GM21529 (cell line): ENCODE results near the gene HSD11B2.
"Not testable (repeated sequence)": the region's sequence is repeated elsewhere in the genome, so short reads cannot be mapped to it uniquely, and the experiment has no call there.

ENCODE experiments used
- ATAC-seq: cut with Tn5 transposase; IDR thresholded peaks from one replicate; pipeline ENCODE4 v1.9.1; 2021; ENCODE audit not compliant: unreplicated experiment

The HSD11B2 gene

DNA sequence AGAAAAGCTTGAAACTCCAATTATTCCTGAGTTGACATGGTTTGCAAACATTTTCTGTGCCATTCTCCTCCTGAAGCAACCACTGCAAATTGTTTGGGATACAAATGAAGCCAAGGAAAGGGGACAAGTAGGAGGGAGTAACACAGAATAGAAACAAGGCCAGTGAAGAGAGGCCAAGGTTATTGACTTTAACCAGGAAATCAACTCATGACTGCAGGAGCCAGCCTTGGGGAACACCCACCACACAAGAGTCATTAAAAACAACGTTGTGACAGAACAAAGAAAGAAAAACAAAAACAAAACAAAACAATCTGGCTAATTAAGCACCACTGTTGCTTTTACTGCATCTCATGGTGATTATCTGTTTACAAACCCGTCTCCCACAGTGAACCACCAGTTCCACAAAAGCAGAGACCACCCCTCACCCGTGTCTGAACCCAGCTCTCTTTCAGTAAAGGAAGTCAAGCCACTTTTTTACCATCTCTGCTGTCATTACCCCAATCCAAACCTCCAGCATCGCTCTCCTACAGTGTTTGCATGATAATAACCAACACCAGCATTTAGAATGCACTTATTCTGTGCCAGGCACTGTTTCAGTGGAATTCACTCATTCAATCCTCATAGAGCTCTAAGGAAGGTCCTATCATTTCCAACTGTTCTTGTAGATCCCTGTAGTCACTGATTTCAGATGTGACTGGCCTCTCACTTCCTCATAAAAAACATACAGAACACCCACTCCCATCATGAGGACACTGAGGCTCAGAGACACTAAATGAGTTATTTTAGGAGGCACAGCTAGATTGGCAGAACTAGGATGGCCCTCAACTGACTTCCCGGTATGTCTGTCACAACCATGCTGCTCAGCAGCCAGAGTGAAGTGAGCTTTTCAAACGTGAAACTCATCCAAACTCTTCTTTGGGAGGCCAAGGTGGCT is 16.7 kb upstream of the HSD11B2 start:
- ATAC-seq, result no peak

DNA sequence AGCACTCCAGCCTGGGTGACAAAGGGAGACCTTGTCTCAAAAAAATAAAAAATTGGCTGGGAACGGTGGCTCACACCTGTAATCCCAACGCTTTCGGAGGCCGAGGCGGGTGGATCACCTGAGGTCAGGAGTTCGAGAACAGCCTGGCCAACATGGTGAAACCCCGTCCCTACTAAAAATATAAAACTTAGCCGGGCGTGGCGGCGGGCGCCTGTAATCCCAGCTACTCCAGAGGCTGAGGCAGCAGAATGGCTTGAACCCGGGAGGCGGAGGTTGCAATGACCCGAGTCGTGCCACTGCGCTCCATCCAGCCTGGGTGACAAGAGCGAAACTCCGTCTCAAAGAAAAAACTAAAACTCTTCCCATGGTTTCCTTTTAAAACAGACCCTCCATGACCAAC is 15.5 kb upstream of the HSD11B2 start:
- ATAC-seq, result not testable (repeated sequence)

DNA sequence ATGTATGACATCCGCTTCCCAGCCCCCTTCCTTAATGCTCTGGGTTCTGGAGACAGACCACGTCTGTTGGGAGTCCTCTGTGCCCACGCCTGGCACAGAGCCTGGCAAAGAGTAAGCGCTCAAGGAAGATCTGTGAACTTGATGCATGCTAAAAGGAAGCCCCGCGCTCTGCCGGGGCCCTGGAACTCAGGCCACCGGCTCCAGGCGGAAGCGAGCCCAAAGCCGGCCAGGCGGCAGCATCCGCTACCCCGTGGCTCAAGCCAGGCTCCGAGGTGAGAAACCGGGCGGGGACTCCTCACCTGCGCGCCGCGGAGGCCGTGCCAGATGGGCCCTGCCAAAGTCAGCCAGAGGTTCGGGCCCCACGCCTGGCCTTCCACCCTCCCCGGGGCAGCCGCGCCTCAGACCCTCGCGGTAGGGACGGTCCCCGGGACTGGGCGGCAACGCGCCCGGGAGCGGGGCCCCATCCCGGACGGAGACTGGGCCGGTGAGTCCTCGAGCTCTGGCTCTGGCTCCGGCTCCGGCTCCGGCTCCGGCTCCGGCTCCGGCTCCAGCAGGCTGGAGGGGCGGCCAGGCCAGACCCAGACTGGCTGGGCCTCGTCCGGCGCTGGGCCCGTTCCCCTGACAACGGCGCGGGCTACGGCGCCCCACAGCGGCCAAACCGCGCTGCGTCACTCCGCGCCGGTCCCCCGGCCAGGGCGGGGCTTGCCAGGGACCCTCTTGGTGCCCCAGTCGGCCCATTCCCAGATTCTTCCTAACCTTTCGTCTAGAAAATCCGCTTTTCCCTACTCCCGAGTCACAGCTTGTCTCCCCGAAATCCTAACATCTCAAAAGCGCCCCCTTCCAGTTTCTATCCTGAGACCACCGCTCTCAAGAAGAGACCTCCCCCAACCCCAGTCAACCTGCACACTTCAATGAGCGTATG is 14.8 kb upstream of the HSD11B2 start, which contains the start of gene ZDHHC1:
Gene ZDHHC1, minus strand, starts transcription at position 606 of the 922 bp plus-strand sequence. CDS start 8,702 bp downstream, outside the sequence.
- ATAC-seq, result peak; percentile 74

DNA sequence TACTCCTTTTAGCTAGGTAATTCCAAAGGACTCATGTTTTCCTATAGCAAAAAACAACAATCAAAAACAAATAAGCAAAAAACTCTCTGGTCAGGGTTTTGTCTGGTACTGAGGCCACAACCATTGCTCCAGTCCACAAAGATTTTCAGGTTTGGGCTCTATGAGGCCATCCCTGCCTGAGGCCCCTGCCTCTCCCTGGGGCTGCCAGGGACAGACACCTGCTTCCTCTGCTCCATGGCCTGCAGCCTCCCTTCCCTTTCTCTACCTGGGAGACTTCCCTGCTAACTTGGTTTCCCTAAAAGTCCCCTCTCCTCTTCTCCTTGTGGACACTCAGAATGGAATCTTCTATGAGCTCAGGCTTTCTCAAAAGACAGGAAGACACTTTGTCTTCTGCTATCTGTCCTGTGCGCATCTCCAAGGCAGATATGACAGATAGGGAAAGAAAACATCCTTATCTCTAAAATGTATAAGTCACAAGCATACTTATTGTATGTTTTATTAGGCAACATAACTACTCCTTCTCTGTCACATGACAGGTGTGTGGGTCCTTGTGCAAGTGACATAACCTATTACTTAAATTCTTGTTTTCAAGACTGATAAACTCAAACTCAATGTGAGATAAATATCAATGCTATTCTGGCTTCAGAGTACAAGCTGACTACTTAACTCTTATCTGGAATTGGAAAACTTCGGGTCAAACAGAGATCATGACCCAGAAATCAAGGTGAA is 13.4 kb upstream of the HSD11B2 start:
- ATAC-seq, result no peak

DNA sequence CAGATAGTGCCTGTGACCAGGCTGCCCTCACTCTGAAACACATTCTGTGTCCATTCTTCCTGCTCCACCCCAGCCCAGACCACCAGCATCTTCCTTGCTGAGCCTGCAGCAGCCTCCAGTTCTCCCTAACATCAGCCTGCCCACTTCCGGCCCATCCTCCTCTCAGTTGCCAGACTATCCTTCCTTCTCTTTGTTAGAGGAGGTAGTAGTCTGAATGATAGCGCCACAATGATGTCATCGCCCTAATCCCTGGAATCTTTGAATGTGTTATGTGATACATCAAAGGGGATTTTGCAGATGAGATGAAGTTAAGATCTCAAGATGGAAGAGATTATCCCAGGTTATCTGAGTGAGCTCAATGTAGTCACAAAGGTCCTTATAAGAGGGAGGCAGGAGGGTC is 11.4 kb upstream of the HSD11B2 start:
- ATAC-seq, result no peak

DNA sequence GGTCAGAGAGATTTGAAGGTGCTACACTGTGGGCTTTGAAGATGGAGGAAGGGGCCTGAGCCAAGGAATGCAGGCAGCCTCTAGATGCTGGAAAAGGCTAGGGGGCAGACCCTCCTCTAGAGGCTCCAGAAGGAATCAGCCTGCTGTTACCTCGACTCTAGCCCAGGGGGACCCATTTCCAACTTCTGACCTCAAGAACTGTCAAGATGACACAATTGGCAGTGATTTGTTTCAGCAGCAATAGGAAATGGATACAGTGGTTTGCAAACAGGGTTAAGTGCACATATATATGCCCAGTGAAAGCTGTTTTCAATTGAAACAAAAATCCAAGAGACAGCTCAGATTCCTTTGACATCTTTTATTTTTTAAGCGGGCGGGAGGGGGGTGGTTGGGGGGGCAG is 11.0 kb upstream of the HSD11B2 start:
- ATAC-seq, result no peak

DNA sequence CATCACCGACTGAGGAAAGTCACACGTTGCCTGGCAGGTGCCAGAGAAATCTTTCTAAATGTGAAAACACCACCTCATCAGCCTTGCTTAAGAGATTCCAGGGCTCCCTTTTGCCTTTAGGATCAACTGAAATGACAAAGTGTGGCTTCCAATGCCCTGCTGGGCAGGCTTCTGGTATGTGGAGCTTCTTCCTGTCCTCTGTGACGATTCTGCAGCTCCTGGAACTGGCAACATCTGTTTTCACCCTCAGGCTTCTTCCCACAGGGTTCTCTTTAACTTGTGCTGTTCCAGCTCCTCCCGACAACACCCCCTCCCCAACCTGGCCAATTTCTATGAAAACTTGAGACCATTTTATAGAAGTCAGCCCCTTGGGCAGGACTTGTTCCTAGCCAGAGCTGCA is 9.9 kb upstream of the HSD11B2 start:
- no peak for ATAC-seq

DNA sequence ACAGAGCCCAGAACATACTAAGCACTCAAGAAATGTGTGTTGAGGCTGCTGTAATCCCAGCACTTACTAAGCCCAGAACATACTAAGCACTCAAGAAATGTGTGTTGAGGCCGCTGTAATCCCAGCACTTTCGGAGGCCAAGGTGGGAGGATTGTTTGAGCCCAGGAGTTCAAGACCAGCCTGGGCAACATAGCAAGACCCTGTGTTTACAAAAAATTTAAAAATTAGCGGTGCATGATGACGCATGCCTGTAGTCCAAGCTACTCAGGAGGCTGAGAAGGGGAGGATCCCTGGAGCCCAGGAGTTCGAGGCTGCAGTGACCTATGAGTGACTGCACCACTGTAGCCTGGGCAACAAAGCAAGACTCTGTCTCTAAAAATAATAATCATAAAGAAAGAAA is 7.9 kb upstream of the HSD11B2 start:
- ATAC-seq, result no peak

DNA sequence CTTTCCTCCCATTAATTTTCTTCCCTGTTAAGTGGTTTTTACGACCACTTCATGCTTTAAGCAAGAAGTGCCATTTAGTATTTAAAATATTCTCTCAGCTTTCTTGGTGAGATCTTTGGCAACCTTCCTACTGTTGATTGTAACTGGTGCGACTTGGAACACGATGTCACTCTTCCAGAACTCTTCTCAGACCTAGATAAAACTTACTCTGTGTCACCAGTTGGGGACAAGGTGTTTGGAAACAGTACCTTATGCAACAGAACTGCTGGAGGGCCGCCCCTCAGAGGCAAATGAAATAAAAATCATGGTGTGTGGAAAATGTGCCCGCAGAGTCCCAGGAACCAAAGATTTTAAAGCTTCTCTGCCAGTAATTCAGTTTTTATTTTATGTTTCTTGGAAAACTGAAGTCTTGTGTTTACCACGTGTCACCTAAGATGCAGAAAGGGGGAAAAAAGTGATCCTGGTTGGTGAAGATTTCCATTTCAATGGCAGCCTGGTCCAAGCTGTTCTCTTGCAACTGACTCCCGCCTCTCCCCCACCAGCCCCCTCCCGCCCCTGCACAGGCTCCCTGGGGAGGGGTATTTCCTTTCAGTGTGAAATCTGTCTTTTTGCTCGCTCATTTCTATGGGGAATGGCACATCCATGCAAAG is 7.2 kb upstream of the HSD11B2 start:
- no peak for ATAC-seq

DNA sequence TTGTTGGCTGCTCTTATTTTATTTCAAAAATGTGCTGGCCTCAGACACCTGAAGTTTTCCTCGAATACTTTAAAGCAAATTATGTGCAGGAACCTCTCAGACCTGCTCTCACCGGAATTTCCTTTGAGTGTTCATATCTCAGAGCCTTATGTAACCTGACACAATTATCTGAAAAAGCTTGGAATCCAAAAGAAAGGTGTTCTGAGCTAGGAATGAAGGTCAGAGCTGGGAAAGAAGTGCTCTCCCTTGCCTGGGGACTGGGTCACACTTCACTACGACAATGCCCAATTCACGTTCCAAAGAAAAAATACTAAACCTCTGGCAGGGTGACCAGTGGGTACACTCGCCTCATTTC is 6.7 kb upstream of the HSD11B2 start:
- no peak for ATAC-seq

DNA sequence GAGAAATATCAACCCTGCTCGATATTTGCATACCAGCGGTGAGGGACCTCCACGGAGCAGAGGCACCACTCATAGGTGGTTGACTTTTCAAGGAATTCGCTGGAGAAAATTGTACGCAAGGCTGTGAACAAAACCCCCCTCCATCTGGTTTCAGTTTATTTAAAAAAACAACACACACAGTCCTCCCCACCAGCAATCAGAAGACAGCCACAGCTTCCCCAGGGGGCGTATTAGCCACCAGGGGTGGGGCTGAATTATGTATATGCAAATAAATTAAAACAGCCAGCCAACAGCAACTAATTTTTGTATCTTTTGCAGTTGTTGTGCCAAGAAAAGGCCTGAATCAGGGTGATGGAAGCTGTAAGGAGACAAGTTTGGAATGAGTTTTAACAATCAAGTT is 5.9 kb upstream of the HSD11B2 start:
- ATAC-seq, result no peak

DNA sequence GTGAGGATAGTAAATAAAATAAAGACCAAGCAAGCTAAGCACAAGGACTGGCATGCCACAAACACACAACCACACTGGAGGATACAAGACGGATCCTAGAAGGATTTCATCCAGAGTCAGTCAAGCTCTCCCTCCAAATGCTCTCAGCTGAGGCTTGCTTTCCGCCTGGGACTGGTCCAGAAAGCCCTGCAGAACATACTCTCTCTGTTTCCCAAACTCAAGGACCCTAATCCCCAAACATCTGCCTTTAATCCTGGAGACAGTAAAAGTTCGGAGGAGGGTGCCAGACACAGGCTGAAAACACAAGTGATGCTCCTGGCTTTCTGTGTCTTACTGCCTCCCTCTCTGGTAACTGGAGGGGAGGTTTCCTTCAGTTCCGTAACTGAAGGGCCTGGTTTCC is 5.3 kb upstream of the HSD11B2 start:
- no peak for ATAC-seq

DNA sequence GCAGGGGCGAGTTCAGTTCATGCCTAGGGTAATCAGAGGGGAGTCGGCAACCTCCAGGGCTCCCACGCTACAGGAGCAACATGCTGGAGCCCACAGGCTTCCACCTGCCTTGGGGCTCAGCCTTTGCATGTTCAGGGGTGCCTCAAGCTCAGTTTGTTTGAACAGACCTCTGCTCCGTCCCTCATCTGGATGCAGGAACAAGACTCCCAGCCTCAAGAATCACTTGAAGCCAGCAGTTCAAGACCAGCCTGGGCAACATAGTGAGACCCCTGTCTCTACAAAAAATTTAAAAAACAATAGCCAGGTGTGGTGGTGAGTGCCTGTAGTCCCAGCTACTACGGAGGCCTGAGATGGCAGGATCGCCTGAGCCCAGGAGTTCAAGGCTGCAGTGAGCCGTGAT is 4.9 kb upstream of the HSD11B2 start:
- no peak for ATAC-seq

DNA sequence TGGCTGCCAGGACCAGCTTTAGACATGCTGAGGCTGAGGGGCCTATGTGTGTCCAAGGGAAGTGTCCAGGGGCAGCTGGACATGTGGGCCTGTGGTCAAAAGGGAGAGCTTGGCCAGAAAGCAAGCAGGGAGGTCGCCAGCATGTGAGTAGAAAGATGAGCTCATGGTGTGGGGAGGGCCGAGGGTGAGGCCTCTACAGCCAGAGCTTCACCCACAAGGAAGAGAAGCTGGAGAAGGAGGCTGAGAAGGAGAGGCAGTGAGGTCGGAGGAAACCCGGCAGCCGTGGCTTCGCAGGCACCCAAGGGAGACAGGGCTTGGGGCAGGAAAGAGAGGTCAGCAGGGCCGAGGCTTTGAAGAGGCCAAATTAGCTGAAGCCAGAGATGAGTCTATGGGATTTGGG is 4.0 kb upstream of the HSD11B2 start:
- no peak for ATAC-seq

DNA sequence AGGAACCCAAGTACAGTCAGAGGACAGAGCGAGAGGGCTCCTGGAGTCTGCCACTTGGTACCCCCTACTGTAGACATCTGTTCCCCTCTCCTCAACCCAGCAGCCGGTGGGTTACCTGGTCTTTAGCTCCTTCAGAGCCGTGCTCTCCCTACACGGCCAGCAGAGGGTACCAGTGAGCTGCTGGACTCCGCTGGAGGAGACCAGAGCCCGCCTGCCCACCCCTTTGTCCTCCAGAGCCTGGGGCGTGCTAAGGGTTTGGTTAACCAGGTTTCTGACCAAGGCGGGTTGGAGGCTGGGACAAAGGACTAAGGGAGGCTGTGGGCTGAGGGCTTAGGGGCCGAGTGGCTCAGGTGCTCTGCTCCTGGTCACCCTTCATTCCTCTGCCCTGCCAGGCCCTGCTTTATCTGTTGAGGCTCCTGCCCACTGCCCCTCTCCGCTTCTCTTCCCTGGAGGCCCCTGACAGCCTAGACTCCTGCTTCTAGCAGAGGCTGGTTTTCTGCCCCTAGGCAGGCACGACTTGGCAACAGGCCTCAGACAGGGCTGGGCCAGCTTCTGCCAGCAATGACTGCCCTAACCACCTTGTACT is 2.7 kb upstream of the HSD11B2 start:
- ATAC-seq, result no peak

DNA sequence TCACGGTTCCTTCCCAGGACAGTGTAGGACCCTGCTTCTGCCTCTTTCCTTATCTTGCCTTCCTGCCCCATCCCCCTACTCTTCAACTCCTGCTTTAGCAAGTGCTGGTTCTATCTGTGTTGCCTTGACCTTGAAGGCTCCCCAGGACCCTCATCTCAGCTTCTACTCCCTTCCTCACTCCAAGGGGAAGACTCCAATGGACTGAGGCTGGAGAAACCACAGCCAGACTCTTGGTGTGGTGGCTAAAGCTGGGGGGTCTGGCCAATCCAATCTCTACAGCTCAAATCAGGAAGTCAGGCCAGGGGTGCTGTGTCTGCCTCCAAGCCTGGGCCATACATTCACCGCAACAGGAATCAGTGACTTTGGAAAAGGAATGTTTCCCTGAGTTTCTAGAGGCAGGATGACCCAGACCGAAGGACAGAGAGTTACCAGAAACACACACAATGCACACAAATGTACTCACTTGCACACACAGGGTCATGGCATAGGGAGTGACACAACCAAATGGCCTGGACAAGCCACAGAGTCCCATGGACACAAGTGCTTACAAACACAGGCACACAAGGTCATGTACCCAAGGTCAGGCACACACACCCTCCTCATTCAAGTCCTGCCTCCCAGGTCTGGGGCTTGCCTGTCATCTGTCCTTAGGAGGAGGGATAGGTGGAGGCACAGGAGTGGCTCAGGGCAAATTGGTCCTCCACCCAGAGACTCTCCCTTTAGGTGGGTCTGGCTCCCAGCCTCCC is 1.7 kb upstream of the HSD11B2 start:
- no peak for ATAC-seq

DNA sequence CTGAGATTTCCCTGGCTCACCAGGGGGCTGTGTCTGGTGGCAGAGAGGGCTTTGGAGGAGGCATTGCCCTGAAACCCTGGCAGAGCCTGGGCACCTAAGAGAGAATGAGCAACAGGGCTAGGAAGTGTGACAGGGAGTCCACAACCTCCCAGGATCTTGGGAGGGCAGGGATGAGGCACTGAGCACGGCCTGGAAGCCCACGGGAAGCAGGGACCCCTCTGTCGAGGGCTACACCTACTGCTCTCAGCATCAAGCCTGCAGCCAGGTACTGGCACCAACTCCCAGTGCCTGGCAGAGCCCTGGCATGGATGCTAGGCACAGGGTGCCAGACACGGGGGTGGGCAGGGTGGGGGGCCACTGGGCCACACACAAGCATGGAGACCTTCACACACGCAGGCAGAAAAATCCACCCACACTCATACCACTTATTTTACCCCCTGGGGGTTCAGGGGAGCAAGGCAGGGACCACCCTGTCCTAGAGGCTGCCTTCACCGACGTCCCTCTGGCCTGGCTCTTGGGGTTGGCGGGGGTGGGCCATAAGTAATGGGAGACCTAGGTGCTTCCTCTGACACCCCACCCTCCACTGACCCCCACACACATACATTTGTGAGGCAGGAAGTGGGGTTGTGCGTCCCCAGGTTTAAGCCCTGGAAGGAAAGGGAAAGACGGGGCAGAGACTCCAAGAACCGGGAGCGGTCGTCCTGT is 970 bp upstream of the HSD11B2 start:
- no peak for ATAC-seq

DNA sequence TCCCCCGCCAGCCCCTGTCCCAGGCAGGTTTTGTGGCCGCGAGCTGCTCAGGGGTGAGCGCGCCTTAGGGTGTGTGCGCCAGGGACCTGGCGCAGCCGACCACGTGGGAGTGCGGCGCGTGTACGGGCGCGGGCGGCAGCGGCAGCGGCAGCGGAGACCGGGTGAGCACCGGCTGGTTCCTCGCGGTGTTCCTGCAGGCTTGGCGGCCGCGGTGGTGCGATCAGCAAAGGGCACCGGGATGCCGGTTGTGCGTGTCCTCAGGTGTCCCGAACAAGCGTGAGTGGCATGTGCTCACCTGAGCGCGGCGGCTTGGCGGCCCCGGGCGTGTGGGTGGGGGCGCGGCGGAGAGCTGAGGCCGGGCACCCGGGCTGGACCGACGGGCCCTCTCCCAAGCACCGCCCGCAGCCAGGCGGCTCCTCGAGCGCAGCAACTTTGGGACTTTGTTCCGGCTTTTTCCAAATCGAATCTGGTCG is 381 bp upstream of the HSD11B2 start:
- no peak for ATAC-seq
